ENCODE data around the gene VARS2.

- TF ChIP-seq CTCF (conservative IDR thresholded peaks at IDR 0.05; ENCODE audit: low read length) (no peak), EZH2phosphoT487 (IDR thresholded peaks at IDR 0.05; ENCODE audit: borderline replicate concordance) (no peak)
These were observed 40.8 kb downstream of the VARS2 start for GRCh38 chr6:30954631-30955366.

Measured in Loucy (cell line).